Activated CD4-positive, alpha-beta T cell treated with anti-CD3 and anti-CD28 coated beads, Interleukin-2, amount 10 ng/mL, durations not matched to agents 24 days and 14 days (primary cell): ENCODE measurements around the gene CBLB. TPM values are rescaled to one million over a fixed set of nuclear protein-coding genes. Genes with fewer than 3 reads are reported as not detected.

Source experiments
- DNase-seq: peaks from one replicate; pipeline ENCODE4 v3.0.0; 2022
- H3K27ac Mint-ChIP-seq: one replicate; pipeline ENCODE4 v1.8.0; 2022; ENCODE audit warnings: mild to moderate bottlenecking, mixed read lengths
- H3K27me3 Mint-ChIP-seq: one replicate; pipeline ENCODE4 v1.8.0; 2022; ENCODE audit warnings: mixed read lengths
- H3K36me3 Mint-ChIP-seq: one replicate; pipeline ENCODE4 v1.8.0; 2022; ENCODE audit warnings: low read depth, mild to moderate bottlenecking, mixed read lengths
- H3K4me1 Mint-ChIP-seq: one replicate; pipeline ENCODE4 v1.8.0; 2021; ENCODE audit warnings: mixed read lengths
- H3K4me3 Mint-ChIP-seq: one replicate; pipeline ENCODE4 v1.8.0; 2022; ENCODE audit warnings: mild to moderate bottlenecking, moderate library complexity, mixed read lengths
- H3K9me3 Mint-ChIP-seq: one replicate; pipeline ENCODE4 v1.8.0; 2021; ENCODE audit warnings: mixed read lengths
- intact Hi-C: fragments of 100-400 bp; cut with micrococcal nuclease; formaldehyde crosslinking; loops from one replicate; pipeline ENCODE4 v1.15.1; 2023
- total RNA-seq: library from RNA; stranded (reverse); gene quantifications from 2 replicates; pipeline ENCODE4 v1.2.3, GENCODE V29; 2022

CBLB gene
- total RNA-seq, 1 donor from 2014 or later = 183 TPM

GRCh38 chr3:105834768-105835167, 34.0 kb downstream of the CBLB start:
- peaks cover 6% of the 10 kb centered on the region for H3K9me3 Mint-ChIP-seq
- peak overlapping the region; percentile 89 for H3K27ac Mint-ChIP-seq
- no peaks in the 10 kb centered on the region for H3K27me3 Mint-ChIP-seq
- intact Hi-C loops = loop anchor here (10.0 kb wide), 1 partner anchor 780 kb away; no protein-coding TSS in a partner anchor
- H3K4me3 Mint-ChIP-seq = peak overlapping the region; percentile 66
- no peak for DNase-seq
- H3K4me1 Mint-ChIP-seq = peaks cover 69% of the 10 kb centered on the region
- peaks cover 71% of the 10 kb centered on the region for H3K36me3 Mint-ChIP-seq

GRCh38 chr3:105832644-105833043, 36.2 kb downstream of the CBLB start:
- H3K27me3 Mint-ChIP-seq = no peaks in the 10 kb centered on the region
- intact Hi-C loops = loop anchor here (1.0 to 10.0 kb wide), 2 partner anchors 34 to 782 kb away; no protein-coding TSS in a partner anchor
- H3K9me3 Mint-ChIP-seq = peaks cover 6% of the 10 kb centered on the region
- peak overlapping the region; percentile 63 for H3K4me3 Mint-ChIP-seq
- peaks cover 63% of the 10 kb centered on the region for H3K36me3 Mint-ChIP-seq
- peak; percentile 70 for DNase-seq
- H3K27ac Mint-ChIP-seq = peak overlapping the region; percentile 86
- peaks cover 68% of the 10 kb centered on the region for H3K4me1 Mint-ChIP-seq

- Mint-ChIP-seq H3K27ac (peak overlapping the region; percentile 89), H3K4me1 (peaks cover 66% of the 10 kb centered on the region), H3K4me3 (peak overlapping the region; percentile 55), H3K27me3 (no peaks in the 10 kb centered on the region), H3K36me3 (peaks cover 62% of the 10 kb centered on the region), H3K9me3 (peaks cover 6% of the 10 kb centered on the region)
- no peak for DNase-seq
- intact Hi-C loops = loop anchor here (10.0 kb wide), 1 partner anchor 784 kb away; no protein-coding TSS in a partner anchor
These were observed 38.0 kb downstream of the CBLB start for GRCh38 chr3:105830836-105831235.

GRCh38 chr3:105829871-105830622, 38.8 kb downstream of the CBLB start:
- Mint-ChIP-seq H3K27ac (peak overlapping the region; percentile 91), H3K36me3 (peaks cover 62% of the 10 kb centered on the region), H3K27me3 (no peaks in the 10 kb centered on the region), H3K9me3 (peaks cover 6% of the 10 kb centered on the region), H3K4me3 (peak overlapping the region; percentile 41), H3K4me1 (peaks cover 64% of the 10 kb centered on the region)
- intact Hi-C loops = loop anchor here (2.0 to 10.0 kb wide), 4 partner anchors 153 to 785 kb away; partner anchors contain the start of gene ALCAM
- DNase-seq = peak; percentile 61

GRCh38 chr3:105829229-105829628, 39.6 kb downstream of the CBLB start:
- Mint-ChIP-seq H3K27ac (peak overlapping the region; percentile 95), H3K9me3 (peaks cover 6% of the 10 kb centered on the region), H3K4me1 (peaks cover 65% of the 10 kb centered on the region), H3K36me3 (peaks cover 64% of the 10 kb centered on the region), H3K27me3 (no peaks in the 10 kb centered on the region), H3K4me3 (peak overlapping the region; percentile 72)
- intact Hi-C loops = loop anchor here (2.0 to 5.0 kb wide), 3 partner anchors 152 to 462 kb away; partner anchors contain the start of gene ALCAM
- peak; percentile 72 for DNase-seq

DNA sequence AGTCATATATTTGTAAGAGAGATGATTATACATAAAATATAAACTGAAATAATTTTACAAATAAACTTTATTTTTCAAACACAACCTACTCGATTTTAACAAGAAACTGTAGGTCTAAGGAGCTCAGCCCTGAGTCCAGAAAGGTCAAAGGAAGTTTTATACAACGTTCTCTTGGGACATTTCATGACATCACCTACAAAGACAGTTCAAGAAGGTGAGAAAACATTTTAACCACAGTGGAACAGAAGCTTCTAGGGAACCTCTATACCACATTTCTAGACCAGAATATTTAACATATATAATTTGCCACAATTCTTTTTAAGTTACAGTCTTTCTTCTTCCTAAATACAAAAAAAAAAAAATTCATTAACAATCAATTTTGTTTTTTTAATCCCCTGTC, 40.1 kb downstream of the CBLB start:
- Mint-ChIP-seq H3K36me3 (peaks cover 66% of the 10 kb centered on the region), H3K27ac (peak overlapping the region; percentile 95), H3K4me1 (peaks cover 67% of the 10 kb centered on the region), H3K4me3 (peak overlapping the region; percentile 72), H3K9me3 (peaks cover 6% of the 10 kb centered on the region), H3K27me3 (no peaks in the 10 kb centered on the region)
- intact Hi-C loops = loop anchor here (2.0 to 5.0 kb wide), 3 partner anchors 152 to 461 kb away; partner anchors contain the start of gene ALCAM
- DNase-seq = peak; percentile 60

- Mint-ChIP-seq H3K4me1 (peaks cover 73% of the 10 kb centered on the region), H3K27me3 (no peaks in the 10 kb centered on the region), H3K27ac (peak overlapping the region; percentile 100), H3K36me3 (peaks cover 71% of the 10 kb centered on the region), H3K9me3 (peaks cover 6% of the 10 kb centered on the region), H3K4me3 (peak overlapping the region; percentile 60)
- peak; percentile 68 for DNase-seq
- intact Hi-C loops = loop anchor here (1.0 to 5.0 kb wide), 15 partner anchors 8 to 646 kb away; partner anchors contain the start of gene ALCAM
These were observed 40.9 kb downstream of the CBLB start for GRCh38 chr3:105827959-105828358.

GRCh38 chr3:105826778-105827634, 41.8 kb downstream of the CBLB start:
- H3K27me3 Mint-ChIP-seq = no peaks in the 10 kb centered on the region
- intact Hi-C loops = loop anchor here (1.0 to 5.0 kb wide), 14 partner anchors 9 to 647 kb away; partner anchors contain the start of gene ALCAM
- peaks cover 10% of the 10 kb centered on the region for H3K9me3 Mint-ChIP-seq
- DNase-seq = peak; percentile 66
- H3K27ac Mint-ChIP-seq = peak overlapping the region; percentile 100
- peaks cover 71% of the 10 kb centered on the region for H3K4me1 Mint-ChIP-seq
- peak overlapping the region; percentile 83 for H3K4me3 Mint-ChIP-seq
- H3K36me3 Mint-ChIP-seq = peaks cover 71% of the 10 kb centered on the region

GRCh38 chr3:105824129-105824528, 44.7 kb downstream of the CBLB start:
- H3K9me3 Mint-ChIP-seq = peaks cover 4% of the 10 kb centered on the region
- H3K27ac Mint-ChIP-seq = peak overlapping the region; percentile 95
- H3K36me3 Mint-ChIP-seq = peaks cover 71% of the 10 kb centered on the region
- H3K4me3 Mint-ChIP-seq = peak overlapping the region; percentile 44
- DNase-seq = no peak
- H3K4me1 Mint-ChIP-seq = peaks cover 59% of the 10 kb centered on the region
- H3K27me3 Mint-ChIP-seq = no peaks in the 10 kb centered on the region
- intact Hi-C loops = no loop called here

DNA sequence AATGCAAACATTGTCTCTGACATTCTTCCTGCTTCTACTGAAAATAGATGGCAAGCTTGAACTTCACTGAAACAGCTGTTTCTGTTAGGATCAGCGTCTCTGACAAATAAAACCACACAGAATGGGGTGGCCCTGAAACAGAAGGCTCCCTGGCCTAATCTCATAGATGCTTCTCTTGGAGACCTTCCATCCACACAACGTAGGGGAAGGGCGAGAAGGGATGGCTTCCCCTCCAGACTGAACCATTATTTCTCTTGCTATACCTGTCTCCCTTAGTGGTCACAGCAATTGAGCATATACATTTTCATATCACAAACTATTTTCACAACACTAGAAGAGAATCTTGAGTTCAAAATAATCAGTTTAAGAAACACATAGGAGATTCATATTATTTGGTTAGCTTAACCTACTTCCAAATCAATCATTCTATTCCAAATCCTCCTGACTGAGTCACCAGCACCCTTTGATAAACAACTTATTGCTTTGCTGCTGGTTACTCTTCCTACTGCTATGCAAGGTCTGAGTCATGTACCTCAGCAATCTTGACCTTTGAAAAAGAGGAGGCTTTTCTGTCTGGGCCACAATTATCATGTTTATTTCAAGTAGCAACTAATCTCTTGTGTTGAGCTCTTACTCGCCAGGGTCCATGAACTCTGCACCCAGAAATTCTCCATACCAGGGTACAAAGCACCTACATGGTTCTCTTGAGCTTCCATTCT, 45.5 kb downstream of the CBLB start:
- H3K27ac Mint-ChIP-seq = peak overlapping the region; percentile 95
- H3K4me1 Mint-ChIP-seq = peaks cover 55% of the 10 kb centered on the region
- H3K4me3 Mint-ChIP-seq = peak overlapping the region; percentile 44
- intact Hi-C loops = loop anchor here (1.0 kb wide), 1 partner anchor 13 kb away; no protein-coding TSS in a partner anchor
- H3K36me3 Mint-ChIP-seq = peaks cover 72% of the 10 kb centered on the region
- no peaks in the 10 kb centered on the region for H3K27me3 Mint-ChIP-seq
- DNase-seq = no peak
- H3K9me3 Mint-ChIP-seq = peaks cover 4% of the 10 kb centered on the region

- peak overlapping the region; percentile 16 for H3K4me3 Mint-ChIP-seq
- DNase-seq = no peak
- H3K27ac Mint-ChIP-seq = peak overlapping the region; percentile 95
- peaks cover 4% of the 10 kb centered on the region for H3K9me3 Mint-ChIP-seq
- H3K36me3 Mint-ChIP-seq = peaks cover 71% of the 10 kb centered on the region
- peaks cover 52% of the 10 kb centered on the region for H3K4me1 Mint-ChIP-seq
- H3K27me3 Mint-ChIP-seq = no peaks in the 10 kb centered on the region
- intact Hi-C loops = loop anchor here (1.0 kb wide), 2 partner anchors 14 to 16 kb away; no protein-coding TSS in a partner anchor
These were observed 46.4 kb downstream of the CBLB start for GRCh38 chr3:105822171-105823123.

- Mint-ChIP-seq H3K4me1 (peaks cover 51% of the 10 kb centered on the region), H3K27me3 (no peaks in the 10 kb centered on the region), H3K27ac (peak overlapping the region; percentile 66), H3K4me3 (no peak overlapping the region), H3K36me3 (peaks cover 72% of the 10 kb centered on the region), H3K9me3 (peaks cover 4% of the 10 kb centered on the region)
- no peak for DNase-seq
- intact Hi-C loops = no loop called here
These were observed 47.4 kb downstream of the CBLB start for GRCh38 chr3:105821433-105821832.
